Endothelial cell of hepatic sinusoid (primary cell): ENCODE data around the gene ITPKA.

ENCODE experiments used
- in situ Hi-C: cut with HindIII; loops from 2 replicates; pipeline ENCODE4 v1.10.0; 2017; ENCODE audit warnings: low sequenced_read_pairs

ITPKA gene

GRCh38 chr15:41507820-41508290, 14.2 kb downstream of the ITPKA start:
- in situ Hi-C loops, result no loop called here

- in situ Hi-C loops, result no loop called here
Measured at GRCh38 chr15:41510728-41511127, 17.1 kb downstream of the ITPKA start.

- in situ Hi-C loops, result no loop called here
Measured at GRCh38 chr15:41511331-41511898, 17.7 kb downstream of the ITPKA start.

DNA sequence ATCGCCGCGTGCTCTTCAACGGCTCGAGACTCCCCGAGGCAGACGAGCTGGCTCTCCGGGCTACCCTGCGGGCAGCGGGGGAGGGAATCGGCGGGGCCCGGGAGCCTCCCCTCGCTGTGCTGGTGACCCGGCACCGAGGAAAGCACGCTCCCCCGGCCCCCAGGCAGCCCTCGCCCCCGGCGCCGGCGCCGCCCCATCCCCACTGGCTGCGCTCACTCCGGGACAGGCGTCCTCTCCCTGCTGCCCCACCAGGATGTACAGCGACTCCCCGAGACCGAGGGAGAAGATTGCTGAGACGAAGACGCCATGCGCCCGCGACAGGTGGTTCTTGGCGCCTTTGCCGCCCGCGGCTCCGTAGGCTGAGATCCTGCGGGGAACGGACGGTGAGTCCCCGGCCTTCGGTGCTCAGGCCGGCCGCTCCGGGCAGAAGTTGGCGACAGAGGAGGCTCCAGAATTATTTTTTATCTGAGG, 18.3 kb downstream of the ITPKA start:
- in situ Hi-C loops, result no loop called here

GRCh38 chr15:41512512-41512939, 18.9 kb downstream of the ITPKA start:
- in situ Hi-C loops, result no loop called here

DNA sequence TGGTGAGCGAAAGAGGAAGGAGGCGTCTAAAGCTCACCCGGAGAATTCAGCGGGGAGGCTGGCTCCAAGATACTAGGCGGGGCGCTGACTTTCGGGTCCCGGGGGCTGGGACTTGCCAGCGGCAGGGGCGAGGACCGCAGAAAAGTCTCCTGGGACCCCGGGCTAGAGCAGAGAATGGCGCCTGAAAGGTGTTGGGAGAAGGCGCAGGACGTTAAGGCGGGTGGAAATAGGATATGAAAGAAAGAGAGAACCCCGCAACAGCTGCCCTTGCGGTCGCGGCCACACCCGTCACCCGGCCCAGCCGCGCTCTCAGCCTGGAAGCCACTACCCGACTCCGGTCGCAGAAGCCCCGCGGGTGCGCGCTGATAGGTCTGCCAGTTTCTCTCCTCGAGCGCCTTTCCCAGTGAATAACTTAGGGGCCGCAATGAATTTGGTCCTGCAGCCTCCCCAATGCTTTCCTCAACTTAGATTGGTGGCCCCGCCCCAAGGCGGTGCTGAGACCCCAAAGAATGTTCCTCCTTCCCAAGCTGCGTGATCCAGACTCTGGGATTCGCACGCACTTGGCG, 19.3 kb downstream of the ITPKA start:
- in situ Hi-C loops, result no loop called here

DNA sequence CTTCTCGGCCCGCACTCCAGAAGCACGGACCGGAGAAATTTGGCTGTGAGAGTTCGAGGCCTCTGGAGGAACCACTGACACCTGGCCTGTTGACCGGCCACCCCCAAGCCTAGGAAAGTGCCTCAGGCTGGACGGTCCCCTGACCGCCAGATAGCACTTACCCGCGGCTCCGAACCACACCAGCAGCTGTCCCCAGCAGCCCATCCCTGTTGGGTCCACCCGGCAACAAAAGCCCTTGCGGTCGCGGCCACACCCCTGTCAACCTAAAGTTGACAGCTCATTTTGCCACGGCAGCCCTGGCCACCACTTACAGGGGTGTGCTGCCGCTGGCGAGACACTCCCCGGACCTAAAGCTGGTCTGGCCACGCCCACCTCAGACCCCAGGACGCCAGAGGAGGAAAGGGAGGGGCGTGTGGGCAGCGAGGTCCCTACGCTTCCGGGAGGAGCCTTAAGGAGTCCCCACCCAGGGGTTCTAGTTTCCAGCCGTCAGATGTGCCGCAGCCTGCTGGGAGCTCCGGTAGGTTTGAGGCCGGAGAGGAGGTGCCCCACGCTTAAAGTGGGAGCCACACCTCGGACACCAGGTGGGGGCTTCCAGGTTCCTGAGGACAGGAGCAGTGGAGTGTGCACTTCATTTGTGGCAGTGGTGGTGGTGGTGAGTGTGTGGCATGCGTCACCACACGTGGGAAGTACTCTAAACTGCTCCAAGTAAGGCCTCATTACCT, 20.0 kb downstream of the ITPKA start, which contains the start of gene LTK:
Gene LTK, minus strand, starts transcription at position 322 of the 722 bp plus-strand sequence. Its CDS starts 118 bp downstream, at position 204.
- in situ Hi-C loops, result no loop called here

DNA sequence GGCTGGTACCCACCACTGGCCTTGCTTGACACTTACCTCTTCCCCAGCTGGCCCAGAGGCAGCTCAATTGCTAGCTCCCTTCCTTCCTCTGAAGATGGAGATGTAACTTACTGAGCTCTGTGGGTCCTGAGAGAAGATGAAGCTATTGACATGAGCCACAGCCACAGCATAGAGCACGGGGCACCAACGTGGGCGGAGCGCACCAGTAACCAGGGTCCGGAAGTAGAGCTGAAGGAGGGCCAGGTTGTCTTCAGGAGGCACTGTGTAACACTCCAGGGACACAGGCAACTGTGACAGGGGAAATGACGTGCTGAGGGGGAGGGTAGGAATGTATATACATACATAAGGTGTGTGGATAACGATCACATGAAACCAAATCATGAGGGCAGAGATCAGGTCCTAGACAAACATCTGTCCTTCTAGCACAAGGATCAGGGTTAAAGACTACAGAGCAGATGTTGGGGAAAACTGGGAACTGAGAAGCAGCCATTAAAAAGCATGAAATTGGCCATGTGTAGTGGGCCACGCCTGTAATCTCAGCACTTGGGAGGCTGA, 24.3 kb downstream of the ITPKA start:
- in situ Hi-C loops, result no loop called here

DNA sequence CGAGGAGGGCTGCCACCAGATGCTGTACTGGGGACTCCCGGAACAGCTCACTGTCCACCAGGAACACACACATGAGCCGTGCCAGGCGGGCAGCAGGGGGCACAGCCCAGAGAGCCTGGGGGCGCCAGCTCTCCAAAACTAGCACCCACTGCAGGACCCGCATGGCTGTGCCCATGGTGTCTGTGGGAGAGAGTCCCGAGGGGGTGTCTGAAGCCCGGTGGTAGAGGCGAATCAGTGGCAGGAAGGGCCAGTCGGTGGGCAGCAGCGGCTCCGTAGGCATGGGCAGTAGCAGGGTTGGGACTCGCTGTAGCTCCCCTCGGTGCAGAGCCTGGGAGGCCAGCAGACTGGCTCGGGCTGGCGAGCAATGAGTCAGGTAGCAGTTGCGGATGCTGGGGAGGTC, 27.0 kb downstream of the ITPKA start:
- in situ Hi-C loops, result no loop called here

- in situ Hi-C loops, result no loop called here
Measured at GRCh38 chr15:41521614-41522013, 27.9 kb downstream of the ITPKA start.

GRCh38 chr15:41523097-41523496, 29.4 kb downstream of the ITPKA start:
- in situ Hi-C loops, result no loop called here

- in situ Hi-C loops, result no loop called here
Measured at GRCh38 chr15:41530363-41530956, 36.8 kb downstream of the ITPKA start.

DNA sequence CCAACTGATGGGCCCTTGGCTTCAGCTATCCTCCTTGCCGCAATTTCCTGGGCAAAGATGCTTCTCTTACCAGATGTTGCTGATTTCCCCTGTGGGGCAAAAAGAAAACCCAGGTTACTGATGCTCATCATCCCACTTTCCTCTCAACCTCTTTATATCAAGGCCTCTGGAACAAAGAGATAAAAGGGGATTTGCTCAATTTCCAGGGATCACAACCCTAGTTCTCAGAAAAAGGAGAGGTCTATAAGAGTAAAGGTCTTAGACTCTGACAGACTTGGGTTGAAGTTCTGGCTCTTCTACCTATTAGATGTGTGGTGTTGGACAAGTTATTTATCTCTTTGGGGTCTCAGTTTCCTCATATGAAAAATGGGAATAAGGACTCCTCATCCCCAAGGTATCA, 41.9 kb downstream of the ITPKA start:
- in situ Hi-C loops, result no loop called here

- in situ Hi-C loops, result no loop called here
Measured at GRCh38 chr15:41536866-41537265, 43.2 kb downstream of the ITPKA start.

DNA sequence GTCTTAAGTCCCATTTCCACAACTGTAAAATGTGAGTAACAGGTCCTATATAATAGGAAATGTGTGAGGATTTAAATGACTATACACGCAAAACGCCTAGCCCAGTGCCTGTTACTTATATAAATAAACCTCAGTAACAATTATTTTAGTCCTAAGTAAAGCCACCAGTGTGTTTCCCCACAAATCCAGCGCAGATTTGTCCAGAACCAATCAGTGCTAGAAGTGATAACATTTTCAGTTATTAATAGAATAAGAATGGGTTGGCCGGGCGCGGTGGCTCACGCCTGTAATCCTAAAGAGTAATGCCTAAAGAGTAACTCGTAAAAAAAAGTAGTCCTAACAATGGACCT, 49.8 kb downstream of the ITPKA start:
- in situ Hi-C loops, result loop anchor here (10.0 kb wide), 1 partner anchor 69 kb away; no protein-coding TSS in a partner anchor

DNA sequence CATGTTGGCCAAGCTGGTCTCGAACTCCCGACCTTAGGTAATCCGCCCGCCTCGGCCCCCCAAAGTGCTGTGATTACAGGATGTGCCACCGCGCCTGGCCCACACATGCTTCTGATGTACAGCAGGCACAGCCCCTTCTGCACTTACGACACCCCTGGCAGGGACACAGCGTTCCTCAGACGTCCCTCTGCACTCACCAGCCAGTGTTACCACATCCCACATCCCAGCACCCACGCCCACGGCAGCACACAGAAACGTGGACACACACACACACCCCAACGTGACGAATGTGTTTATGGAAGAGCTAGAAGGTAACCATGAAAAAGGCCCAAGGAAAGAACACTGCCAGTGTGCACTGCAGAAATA, 51.0 kb downstream of the ITPKA start:
- in situ Hi-C loops, result loop anchor here (10.0 kb wide), 1 partner anchor 70 kb away; no protein-coding TSS in a partner anchor

GRCh38 chr15:41545218-41545617, 51.5 kb downstream of the ITPKA start:
- in situ Hi-C loops, result loop anchor here (10.0 kb wide), 1 partner anchor 70 kb away; no protein-coding TSS in a partner anchor

DNA sequence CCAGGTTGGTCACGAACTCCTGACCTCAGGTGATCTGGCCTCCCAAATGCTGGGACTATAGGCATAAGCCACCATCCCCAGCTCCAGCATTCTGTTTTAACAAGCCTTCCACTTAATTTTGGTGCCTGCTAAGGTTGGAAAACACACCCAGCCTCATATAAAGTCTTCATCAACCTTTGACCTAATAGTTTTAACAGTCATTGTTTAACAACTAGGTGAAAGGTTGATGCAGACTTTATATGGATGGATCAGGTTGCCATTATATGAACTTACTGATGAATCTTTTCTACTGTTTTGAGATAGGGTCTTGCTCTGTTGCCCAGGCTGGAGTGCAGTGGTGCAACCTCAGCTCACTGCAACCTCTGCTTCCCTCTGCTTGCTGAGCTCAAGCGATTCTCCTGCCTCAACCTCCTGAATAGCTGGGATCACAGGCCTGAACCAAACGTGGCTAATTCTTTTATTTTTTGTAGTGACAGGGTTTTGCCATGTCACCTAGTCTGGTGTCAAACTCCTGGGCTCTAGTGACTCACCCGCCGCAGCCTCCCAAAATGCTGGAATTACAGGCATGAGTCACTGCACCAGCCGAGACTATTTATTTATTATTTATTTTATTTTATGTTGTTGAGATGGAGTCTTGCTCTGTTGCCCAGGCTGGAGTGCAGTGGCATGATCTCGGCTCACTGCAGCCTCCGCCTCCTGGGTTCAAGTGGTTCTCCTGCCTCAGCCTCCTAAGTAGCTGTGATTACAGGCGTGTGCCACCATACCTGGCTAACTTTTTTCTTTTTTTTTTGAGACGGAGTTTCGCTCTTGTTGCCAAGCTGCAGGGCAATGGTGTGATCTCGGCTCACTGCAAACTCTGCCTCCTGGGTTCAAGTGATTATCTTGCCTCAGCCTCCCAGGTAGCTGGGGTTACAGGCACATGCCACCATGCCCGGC, 53.4 kb downstream of the ITPKA start:
- in situ Hi-C loops, result loop anchor here (10.0 kb wide), 1 partner anchor 72 kb away; no protein-coding TSS in a partner anchor

DNA sequence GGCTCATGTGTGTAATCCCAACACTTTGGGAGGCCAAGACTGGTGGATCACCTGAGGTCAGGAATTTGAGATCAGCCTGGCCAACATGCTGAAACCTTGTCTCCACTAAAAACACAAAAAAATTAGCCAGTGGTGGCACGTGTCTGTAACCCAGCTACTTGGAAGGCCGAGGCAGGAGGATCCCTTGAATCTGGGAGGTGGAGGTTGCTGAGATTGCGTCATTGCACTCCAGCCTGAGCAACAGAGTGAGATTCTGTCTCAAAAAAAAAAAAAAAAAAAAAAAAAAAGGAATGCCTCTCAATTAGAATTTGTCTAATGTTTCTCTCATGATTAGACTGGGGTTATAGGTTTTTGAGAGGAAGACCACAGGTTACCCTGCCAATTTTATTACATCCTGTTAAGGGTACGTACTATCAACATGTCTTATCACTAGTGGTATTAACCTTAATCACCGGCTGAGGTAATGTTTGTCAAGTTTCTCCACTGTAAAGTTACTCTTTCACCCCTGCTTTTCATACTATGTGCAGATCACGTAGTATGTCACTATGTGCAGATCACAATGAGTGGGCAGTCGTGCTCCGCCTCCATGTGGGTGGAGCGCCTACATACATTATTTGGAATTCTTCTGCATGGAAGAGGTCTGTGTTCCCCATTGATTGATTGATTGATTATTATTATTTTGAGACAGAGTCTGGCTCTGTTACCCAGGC, 56.5 kb downstream of the ITPKA start:
- in situ Hi-C loops, result no loop called here
